Naive thymus-derived CD4-positive, alpha-beta T cell (primary cell): Measurements from ENCODE around the gene BTN1A1. TPM values are rescaled to one million over a fixed set of nuclear protein-coding genes. Genes with fewer than 3 reads are reported as not detected.
A peak's percentile ranks its signal among the peaks of the same experiment; 100 is the strongest.

Experiments used
- ATAC-seq: fragments of 150-1000 bp; cut with Tn5 transposase; 2 replicates; pipeline ENCODE4 v1.10.0; 2021; ENCODE audit warnings: mild to moderate bottlenecking, moderate library complexity
- CTCF ChIA-PET: fragments of 350-600 bp; sonication (Branson Sonifier 250); formaldehyde crosslinking; loops from one replicate; lab custom pipeline; 2021; ENCODE audit warnings: antibody characterized with exemption; lab: Charles Lee
- POLR2A ChIA-PET: fragments of 350-600 bp; sonication (Branson Sonifier 250); formaldehyde crosslinking; loops from one replicate; lab custom pipeline; 2021; ENCODE audit warnings: antibody characterized with exemption, inconsistent platforms; lab: Charles Lee
- DNase-seq, 9 donors: peaks; one replicate each; pipeline versions ENCODE4 v3.0.0 to v3.0.0-alpha.2; 2020 to 2022; ENCODE audit warnings: mixed read lengths in 1 of 9
- H3K27ac ChIP-seq: one replicate; pipeline ENCODE4 v1.7.0; 2013; ENCODE audit warnings: mild to moderate bottlenecking, low read depth, low read length, moderate library complexity
- H3K27me3 ChIP-seq, 2 donors: one replicate each; pipeline ENCODE4 v1.7.0; 2013; ENCODE audit warnings: low read length in 2 of 2, mild to moderate bottlenecking in 2 of 2, moderate library complexity in 2 of 2; ENCODE audit not compliant: control insufficient read depth in 2 of 2, insufficient read depth in 2 of 2
- H3K36me3 ChIP-seq, 3 experiments: 1 replicate in 2 of 3; 2 replicates in 1 of 3; pipeline ENCODE4 v1.7.0; 2013; ENCODE audit warnings: low read length in 3 of 3, mild to moderate bottlenecking in 3 of 3, moderate library complexity in 1 of 3; ENCODE audit not compliant: insufficient read depth in 3 of 3, control insufficient read depth in 2 of 3
- H3K4me1 ChIP-seq, 2 donors: one replicate each; pipeline ENCODE4 v1.7.0; 2013; ENCODE audit warnings: low read length in 2 of 2, mild to moderate bottlenecking in 2 of 2, moderate library complexity in 1 of 2; ENCODE audit not compliant: control insufficient read depth in 2 of 2, insufficient read depth in 2 of 2
- H3K4me3 ChIP-seq: 2 replicates; pipeline ENCODE4 v1.7.0; 2013; ENCODE audit warnings: mild to moderate bottlenecking, low read length
- H3K9me3 ChIP-seq, 3 experiments: 1 replicate in 2 of 3; 2 replicates in 1 of 3; pipeline ENCODE4 v1.7.0; 2013; ENCODE audit warnings: low read length in 3 of 3; ENCODE audit not compliant: control insufficient read depth in 2 of 3
- H3K27ac Mint-ChIP-seq, 9 donors: one replicate each; pipeline ENCODE4 v1.8.0; 2020 to 2022; ENCODE audit warnings: mixed read lengths in 9 of 9, mild to moderate bottlenecking in 8 of 9, moderate library complexity in 5 of 9, inconsistent platforms in 2 of 9
- H3K27me3 Mint-ChIP-seq, 5 donors: one replicate each; pipeline ENCODE4 v1.8.0; 2021 to 2022; ENCODE audit warnings: mixed read lengths in 5 of 5, mild to moderate bottlenecking in 1 of 5
- H3K36me3 Mint-ChIP-seq, 5 donors: one replicate each; pipeline ENCODE4 v1.8.0; 2020 to 2022; ENCODE audit warnings: mixed read lengths in 5 of 5, mild to moderate bottlenecking in 3 of 5, inconsistent platforms in 1 of 5
- H3K4me1 Mint-ChIP-seq, 7 donors: one replicate each; pipeline ENCODE4 v1.8.0; 2020 to 2022; ENCODE audit warnings: mixed read lengths in 7 of 7, mild to moderate bottlenecking in 3 of 7, inconsistent platforms in 1 of 7
- H3K4me3 Mint-ChIP-seq, 10 donors: one replicate each; pipeline ENCODE4 v1.8.0; 2020 to 2022; ENCODE audit warnings: mild to moderate bottlenecking in 10 of 10, mixed read lengths in 10 of 10, moderate library complexity in 6 of 10, inconsistent platforms in 2 of 10
- H3K9me3 Mint-ChIP-seq, 11 donors: one replicate each; pipeline ENCODE4 v1.8.0; 2020 to 2022; ENCODE audit warnings: mixed read lengths in 11 of 11, mild to moderate bottlenecking in 4 of 11, inconsistent platforms in 1 of 11, moderate library complexity in 1 of 11
- intact Hi-C, 2 donors: fragments of 100-400 bp; cut with micrococcal nuclease; formaldehyde crosslinking; loops; one replicate each; pipeline ENCODE4 v1.15.1; 2023
- polyA plus RNA-seq, 2 donors: library from polyadenylated mRNA; unstranded; fragments of 300-500 nt; fragmentation: Illumina TruSeq; gene quantifications; one replicate each; pipeline ENCODE4 v1.2.3, GENCODE V29; 2021
- total RNA-seq, 6 experiments: library from RNA in 5 of 6; stranded (reverse) in 5 of 6; gene quantifications; 1 replicate in 5 of 6; 2 replicates in 1 of 6; pipeline ENCODE4 v1.2.3 and lab custom pipeline; 2021 to 2026

BTN1A1 gene
- total and polyA plus RNA-seq, 7 experiments from 2014 or later, result not detected

- ChIA-PET CTCF (interaction anchor here (0.8 to 1.8 kb wide), 8 partner anchors 9 to 250 kb away, joined by 3 to 8 read pairs (median 4); no protein-coding TSS in a partner anchor), POLR2A (interaction anchor here (0.6 to 6.4 kb wide), 21 partner anchors 12 to 1284 kb away, joined by 3 to 101 read pairs (median 4); partner anchors contain the start of gene HMGN4)
- H3K27me3 ChIP-seq, result no peaks in the 10 kb centered on the region
- Mint-ChIP-seq H3K36me3 (no peaks in the 10 kb centered on the region), H3K4me1 (peaks cover 12 to 35% (median 24%) of the 10 kb centered on the region in 7 donors), H3K9me3 (peaks cover 0 to 4% (median 0%) of the 10 kb centered on the region in 11 donors), H3K27me3 (peaks cover 0 to 2% (median 0%) of the 10 kb centered on the region in 5 donors), H3K4me3 (no peak overlapping the region), H3K27ac (no peak overlapping the region)
- no peaks in the 10 kb centered on the region for H3K36me3 ChIP-seq
- no peaks in the 10 kb centered on the region for H3K9me3 ChIP-seq
- H3K27ac ChIP-seq, result peak overlapping the region; percentile 65
- peaks cover 7 to 18% of the 10 kb centered on the region in 2 donors for H3K4me1 ChIP-seq
- DNase-seq, result peak; percentile 44 to 86 (median 83)
- peak; percentile 66 for ATAC-seq
- H3K4me3 ChIP-seq, result peak overlapping the region; percentile 75
- intact Hi-C loops, result loop anchor here (1.0 kb wide), 13 partner anchors 10 to 241 kb away; partner anchors contain the start of genes ABT1 (in 2 of the 2) and HMGN4 (in 1 of the 2)
Measured at GRCh38 chr6:26553635-26554446, 53.7 kb downstream of the BTN1A1 start.

DNA sequence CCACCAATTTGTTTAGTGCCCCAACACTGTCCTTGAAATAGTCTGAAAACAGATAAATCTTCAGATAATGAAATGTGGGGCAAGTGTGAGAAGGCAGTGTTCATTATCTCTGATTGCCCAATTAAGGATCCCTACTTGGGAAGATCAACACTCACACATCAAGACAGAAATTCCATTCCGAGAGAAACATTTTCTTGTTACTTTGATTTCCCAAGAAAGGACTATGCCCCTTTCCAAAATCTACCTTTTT is 54.3 kb downstream of the BTN1A1 start:
- H3K27me3 Mint-ChIP-seq, result peaks cover 0 to 2% (median 0%) of the 10 kb centered on the region in 5 donors
- ChIA-PET POLR2A (interaction anchor here (0.9 to 6.4 kb wide), 13 partner anchors 12 to 1283 kb away, joined by 3 to 101 read pairs (median 4); partner anchors contain the start of gene HMGN4), CTCF (interaction anchor here (0.9 to 1.8 kb wide), 7 partner anchors 10 to 250 kb away, joined by 3 to 8 read pairs (median 5); no protein-coding TSS in a partner anchor)
- H3K27me3 ChIP-seq, result no peaks in the 10 kb centered on the region
- DNase-seq (no peak), ATAC-seq (no peak)
- H3K4me1 Mint-ChIP-seq, result peaks cover 12 to 35% (median 24%) of the 10 kb centered on the region in 7 donors
- no peaks in the 10 kb centered on the region for H3K36me3 Mint-ChIP-seq
- H3K4me1 ChIP-seq, result peaks cover 7 to 18% of the 10 kb centered on the region in 2 donors
- no peaks in the 10 kb centered on the region for H3K9me3 ChIP-seq
- H3K4me3 ChIP-seq, result peak overlapping the region; percentile 75
- peak overlapping the region in 1 of 9 donors; percentile 84 for H3K27ac Mint-ChIP-seq
- peak overlapping the region; percentile 65 for H3K27ac ChIP-seq
- no peaks in the 10 kb centered on the region for H3K36me3 ChIP-seq
- no peak overlapping the region for H3K4me3 Mint-ChIP-seq
- intact Hi-C loops, result loop anchor here (1.0 kb wide), 7 partner anchors 14 to 241 kb away; partner anchors contain the start of gene ABT1 (in 1 of the 2)
- H3K9me3 Mint-ChIP-seq, result peaks cover 0 to 4% (median 0%) of the 10 kb centered on the region in 11 donors

GRCh38 chr6:26554697-26555504 is 54.8 kb downstream of the BTN1A1 start:
- Mint-ChIP-seq H3K27ac (peak overlapping the region in 1 of 9 donors; percentile 84), H3K36me3 (no peaks in the 10 kb centered on the region), H3K4me3 (peak overlapping the region in 3 of 10 donors; percentile 29 to 77 (median 66)), H3K4me1 (peaks cover 12 to 35% (median 21%) of the 10 kb centered on the region in 7 donors), H3K9me3 (peaks cover 0 to 4% (median 0%) of the 10 kb centered on the region in 11 donors), H3K27me3 (peaks cover 0 to 2% (median 0%) of the 10 kb centered on the region in 5 donors)
- peak overlapping the region; percentile 65 for H3K27ac ChIP-seq
- DNase-seq, result peak in 8 of 9 donors; percentile 54 to 81 (median 68)
- H3K9me3 ChIP-seq, result no peaks in the 10 kb centered on the region
- ChIA-PET CTCF (interaction anchor here (0.6 to 1.8 kb wide), 6 partner anchors 13 to 599 kb away, joined by 3 to 8 read pairs (median 5); no protein-coding TSS in a partner anchor), POLR2A (interaction anchor here (0.7 to 6.4 kb wide), 10 partner anchors 12 to 397 kb away, joined by 3 to 101 read pairs (median 4); partner anchors contain the start of gene HMGN4)
- H3K4me3 ChIP-seq, result peak overlapping the region; percentile 75
- peaks cover 7 to 18% of the 10 kb centered on the region in 2 donors for H3K4me1 ChIP-seq
- peak; percentile 63 for ATAC-seq
- H3K27me3 ChIP-seq, result no peaks in the 10 kb centered on the region
- intact Hi-C loops, result loop anchor here (1.0 kb wide), 7 partner anchors 13 to 242 kb away; partner anchors contain the start of gene ABT1 (in 1 of the 2)
- no peaks in the 10 kb centered on the region for H3K36me3 ChIP-seq

- H3K27ac ChIP-seq, result peak overlapping the region; percentile 65
Measured at GRCh38 chr6:26555505-26556262, 55.6 kb downstream of the BTN1A1 start.

GRCh38 chr6:26556263-26557070 is 56.4 kb downstream of the BTN1A1 start:
- Mint-ChIP-seq H3K27me3 (peaks cover 0 to 7% (median 0%) of the 10 kb centered on the region in 5 donors), H3K27ac (peak overlapping the region in 7 of 9 donors; percentile 6 to 90 (median 62)), H3K4me3 (peak overlapping the region in 6 of 10 donors; percentile 10 to 62 (median 29)), H3K9me3 (peaks cover 0 to 4% (median 0%) of the 10 kb centered on the region in 11 donors), H3K36me3 (no peaks in the 10 kb centered on the region), H3K4me1 (peaks cover 6 to 26% (median 14%) of the 10 kb centered on the region in 7 donors)
- CTCF ChIA-PET, result interaction anchor here (0.9 to 1.2 kb wide), 3 partner anchors 12 to 193 kb away, joined by 3 to 9 read pairs (median 4); no protein-coding TSS in a partner anchor
- intact Hi-C loops, result no loop called here
- POLR2A ChIA-PET, result interaction anchor here (0.6 to 6.4 kb wide), 11 partner anchors 10 to 376 kb away, joined by 3 to 83 read pairs (median 3); a partner anchor contains a TSS
- peak in 7 of 9 donors; percentile 32 to 48 (median 42) for DNase-seq
- Histone ChIP-seq H3K4me3 (no peak overlapping the region), H3K27me3 (no peaks in the 10 kb centered on the region), H3K27ac (no peak overlapping the region), H3K4me1 (peaks cover 7 to 18% of the 10 kb centered on the region in 2 donors), H3K9me3 (no peaks in the 10 kb centered on the region), H3K36me3 (no peaks in the 10 kb centered on the region)
- no peak for ATAC-seq

More at GRCh38 chr6:26555505-26556262, 55.6 kb downstream of the BTN1A1 start:
- no peaks in the 10 kb centered on the region for H3K36me3 ChIP-seq
- POLR2A ChIA-PET, result interaction anchor here (0.7 to 6.4 kb wide), 9 partner anchors 11 to 271 kb away, joined by 3 to 101 read pairs (median 4); partner anchors contain the start of gene HMGN4
- H3K4me3 Mint-ChIP-seq, result peak overlapping the region in 7 of 10 donors; percentile 22 to 77 (median 40)
- peak in 2 of 9 donors; percentile 34 to 41 for DNase-seq
- H3K27me3 ChIP-seq, result no peaks in the 10 kb centered on the region
- no peak for ATAC-seq
- H3K4me3 ChIP-seq, result no peak overlapping the region
- H3K4me1 Mint-ChIP-seq, result peaks cover 6 to 28% (median 19%) of the 10 kb centered on the region in 7 donors
- H3K27ac Mint-ChIP-seq, result peak overlapping the region in 8 of 9 donors; percentile 6 to 90 (median 54)
- H3K4me1 ChIP-seq, result peaks cover 7 to 18% of the 10 kb centered on the region in 2 donors
- no peaks in the 10 kb centered on the region for H3K9me3 ChIP-seq
- peaks cover 0 to 4% (median 0%) of the 10 kb centered on the region in 11 donors for H3K9me3 Mint-ChIP-seq
- intact Hi-C loops, result no loop called here
- H3K27me3 Mint-ChIP-seq, result peaks cover 0 to 2% (median 0%) of the 10 kb centered on the region in 5 donors
- CTCF ChIA-PET, result interaction anchor here (0.9 to 1.8 kb wide), 5 partner anchors 12 to 193 kb away, joined by 3 to 9 read pairs (median 5); no protein-coding TSS in a partner anchor
- H3K36me3 Mint-ChIP-seq, result no peaks in the 10 kb centered on the region
